Adrenal gland (tissue), 5 donors: ENCODE measurements around the gene FAM174C.

Experiments used
- CTCF ChIP-seq, 6 experiments: fragments of 450-650 bp in 4 of 6; fragments of 200-600 bp in 2 of 6; sonication (generic) in 1 of 6; IDR thresholded peaks; 1 replicate in 5 of 6; 2 replicates in 1 of 6; pipeline versions ENCODE4 v1.5.1 to v1.8.0; 2016 to 2021; ENCODE audit warnings: antibody characterized with exemption in 6 of 6, mild to moderate bottlenecking in 2 of 6, moderate library complexity in 1 of 6
- POLR2A ChIP-seq, 2 donors: fragments of 450-650 bp; IDR thresholded peaks; one replicate each; pipeline ENCODE4 v1.6.1; 2017; ENCODE audit warnings: antibody characterized with exemption in 2 of 2, mild to moderate bottlenecking in 2 of 2, moderate library complexity in 1 of 2
- donor health status: DM: no; HTN: no; CAD: no.

DNA sequence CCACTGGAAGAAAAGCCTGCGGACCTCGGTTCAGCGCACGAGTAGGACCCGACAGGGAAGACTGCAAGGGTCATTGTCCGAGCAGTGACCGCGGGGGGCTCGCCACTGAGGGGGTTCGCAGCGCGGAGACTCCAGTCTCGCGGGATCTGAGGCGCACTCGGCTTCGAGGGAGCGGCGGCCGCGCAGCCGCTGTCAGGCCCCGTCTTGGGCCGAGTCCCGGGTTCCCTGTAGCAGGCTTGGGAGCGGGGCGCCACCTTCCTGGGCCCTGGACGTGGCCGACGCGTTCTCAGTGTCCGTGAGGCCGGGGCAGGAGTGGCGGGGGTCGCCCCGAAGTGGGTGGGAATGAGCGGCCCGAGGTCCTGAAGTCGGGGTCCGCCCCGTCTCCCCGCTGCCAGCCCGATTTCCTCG lies 474 bp upstream of the FAM174C start:
- TF ChIP-seq CTCF (IDR thresholded peaks at IDR 0.05) (no peak), POLR2A (IDR thresholded peaks at IDR 0.05) (no peak)
